Small intestine (tissue), 16 donors: ENCODE results near the gene DDIT4. TPM values are rescaled to one million over a fixed set of nuclear protein-coding genes. Genes with fewer than 3 reads are reported as not detected.
"Not testable (repeated sequence)": the region's sequence is repeated elsewhere in the genome, so short reads cannot be mapped to it uniquely, and the experiment has no call there.

Experiments
- DNase-seq, 2 donors: peaks; one replicate each; pipeline versions ENCODE4 v3.0.0 to v3.0.0-alpha.2; 2013
- FAIRE-seq: peaks from 2 replicates; lab custom pipeline; 2012; peaks lifted over from hg19 to GRCh38; lab: Jason Lieb, UNC
- H3K27ac ChIP-seq, 3 donors: one replicate each; pipeline ENCODE4 v1.5.1; 2013; ENCODE audit warnings: low read length in 2 of 3, mild to moderate bottlenecking in 2 of 3, control low read depth in 1 of 3, inconsistent platforms in 1 of 3, low read depth in 1 of 3, moderate library complexity in 1 of 3
- H3K27me3 ChIP-seq, 3 donors: one replicate each; pipeline ENCODE4 v1.6.1; 2013; ENCODE audit warnings: low read length in 3 of 3, inconsistent platforms in 1 of 3; ENCODE audit not compliant: control insufficient read depth in 3 of 3, insufficient read depth in 3 of 3
- H3K36me3 ChIP-seq, 3 donors: one replicate each; pipeline ENCODE4 v1.6.1; 2013; ENCODE audit warnings: low read length in 3 of 3, inconsistent platforms in 1 of 3, low read depth in 1 of 3, mild to moderate bottlenecking in 1 of 3, moderate library complexity in 1 of 3; ENCODE audit not compliant: control insufficient read depth in 3 of 3, insufficient read depth in 2 of 3
- H3K4me1 ChIP-seq, 3 donors: one replicate each; pipeline ENCODE4 v1.6.1; 2013; ENCODE audit warnings: low read length in 2 of 3, inconsistent platforms in 1 of 3, low read depth in 1 of 3, mild to moderate bottlenecking in 1 of 3, moderate library complexity in 1 of 3; ENCODE audit not compliant: control insufficient read depth in 3 of 3, insufficient read depth in 2 of 3
- H3K4me3 ChIP-seq, 3 donors: one replicate each; pipeline ENCODE4 v1.5.1; 2013; ENCODE audit warnings: low read length in 3 of 3, control low read depth in 1 of 3, inconsistent platforms in 1 of 3, low read depth in 1 of 3, mild to moderate bottlenecking in 1 of 3, moderate library complexity in 1 of 3
- H3K9me3 ChIP-seq, 2 donors: one replicate each; pipeline ENCODE4 v1.6.1; 2013; ENCODE audit warnings: low read depth in 1 of 2, low read length in 1 of 2; ENCODE audit not compliant: control insufficient read depth in 2 of 2, insufficient read depth in 1 of 2
- WGBS, 3 donors: extraction: QIAGEN DNeasy Blood & Tissue Kit; methylation state at CpG; one replicate each; pipeline ENCODE4 v1.1.7; 2013; 5-methylcytosine and 5-hydroxymethylcytosine counted together
- long read RNA-seq, 10 donors: transcript quantifications; one replicate each; lab custom pipeline, GENCODE V29; 2026
- polyA plus RNA-seq, 4 donors: library from polyadenylated mRNA; stranded (reverse) in 3 of 4; unstranded in 1 of 4; fragments of 200-250 nt in 3 of 4; fragments of 120-200 nt in 1 of 4; gene quantifications; one replicate each; pipeline versions ENCODE4 v1.2.1 to v1.2.3, GENCODE V29; 2013
- donor health status: healthy with polysubstance abuse.
- donor health status: control.
- donor health status: control.
- donor health status: Bipolar disorder and iron deficiency.
- donor health status: healthy.

The DDIT4 gene, protein sequence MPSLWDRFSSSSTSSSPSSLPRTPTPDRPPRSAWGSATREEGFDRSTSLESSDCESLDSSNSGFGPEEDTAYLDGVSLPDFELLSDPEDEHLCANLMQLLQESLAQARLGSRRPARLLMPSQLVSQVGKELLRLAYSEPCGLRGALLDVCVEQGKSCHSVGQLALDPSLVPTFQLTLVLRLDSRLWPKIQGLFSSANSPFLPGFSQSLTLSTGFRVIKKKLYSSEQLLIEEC
- polyA plus RNA-seq, result 100 to 1,000 TPM in 1 of 4 donors, 10 to 100 TPM in 3; 34.4 to 330 (median 41.6) TPM
- long read RNA-seq, donor 1, transcript DDIT4-203 (2 exons, 753 nt), result minor isoform, 7 of 67 reads
- long read RNA-seq, donor 1, transcript DDIT4-201 (3 exons, 1,748 nt), result major isoform, 56 of 67 reads
- long read RNA-seq, donor 1, partial matches to known transcripts, result 0 of 67 reads
- long read RNA-seq, donor 1, other reads (novel, unspliced or antisense), result 0 of 67 reads
- long read RNA-seq, donor 2, transcript DDIT4-201 (3 exons, 1,748 nt), result major isoform, 13 of 16 reads
- long read RNA-seq, donor 2, partial matches to known transcripts, result 0 of 16 reads
- long read RNA-seq, donor 2, other reads (novel, unspliced or antisense), result 0 of 16 reads
- long read RNA-seq, donor 3, transcript DDIT4-201 (3 exons, 1,748 nt), result major isoform, 17 of 19 reads
- long read RNA-seq, donor 3, partial matches to known transcripts, result 0 of 19 reads
- long read RNA-seq, donor 3, other reads (novel, unspliced or antisense), result 0 of 19 reads
- long read RNA-seq, donor 4, partial matches to known transcripts, result 0 of 2 reads
- long read RNA-seq, donor 4, other reads (novel, unspliced or antisense), result 0 of 2 reads
- long read RNA-seq, donor 5, transcript DDIT4-201 (3 exons, 1,748 nt), result major isoform, 8 of 17 reads
- long read RNA-seq, donor 5, partial matches to known transcripts, result 9 of 17 reads
- long read RNA-seq, donor 5, other reads (novel, unspliced or antisense), result 0 of 17 reads
- long read RNA-seq, donor 6, transcript DDIT4-201 (3 exons, 1,748 nt), result major isoform, 24 of 27 reads
- long read RNA-seq, donor 6, partial matches to known transcripts, result 0 of 27 reads
- long read RNA-seq, donor 6, other reads (novel, unspliced or antisense), result 0 of 27 reads
- long read RNA-seq, donor 7, result 0 reads
- long read RNA-seq, donor 8, partial matches to known transcripts, result 0 of 3 reads
- long read RNA-seq, donor 8, other reads (novel, unspliced or antisense), result 0 of 3 reads
- long read RNA-seq, donor 9, partial matches to known transcripts, result 0 of 5 reads
- long read RNA-seq, donor 9, other reads (novel, unspliced or antisense), result 0 of 5 reads
- long read RNA-seq, donor 10, transcript DDIT4-201 (3 exons, 1,748 nt), result major isoform, 21 of 23 reads
- long read RNA-seq, donor 10, partial matches to known transcripts, result 0 of 23 reads
- long read RNA-seq, donor 10, other reads (novel, unspliced or antisense), result 0 of 23 reads

GRCh38 chr10:72273410-72274212 is at the start of gene DDIT4:
DDIT4 (plus strand) TSS chr10:72273924; CDS start chr10:72274217, 293 bp downstream.
- Histone ChIP-seq H3K4me1 (peaks cover 2 to 48% (median 5%) of the 10 kb centered on the region in 3 donors), H3K9me3 (no peaks in the 10 kb centered on the region), H3K27me3 (no peaks in the 10 kb centered on the region), H3K36me3 (peaks cover 0 to 24% (median 6%) of the 10 kb centered on the region in 3 donors), H3K27ac (peak within 1 kb of the TSS; percentile 93 to 99 (median 95)), H3K4me3 (peak within 1 kb of the TSS; percentile 84 to 98 (median 91))
- peak; percentile 99 to 100 for DNase-seq
- 0 to 1% (median 1%) methylated on average over 59 to 67 of the region's 67 CpGs for WGBS, 3 donors
- no peak for FAIRE-seq

GRCh38 chr10:72224191-72224590 is 49.5 kb upstream of the DDIT4 start:
- not testable (repeated sequence) for H3K9me3 ChIP-seq, H3K4me1 ChIP-seq, H3K4me3 ChIP-seq, DNase-seq, FAIRE-seq, H3K27ac ChIP-seq, H3K27me3 ChIP-seq
- peaks cover 0 to 38% (median 0%) of the 10 kb centered on the region in 3 donors for H3K36me3 ChIP-seq
- WGBS, 3 donors, result 91 to 95% (median 93%) methylated on average over 6 of the region's 6 CpGs

DNA sequence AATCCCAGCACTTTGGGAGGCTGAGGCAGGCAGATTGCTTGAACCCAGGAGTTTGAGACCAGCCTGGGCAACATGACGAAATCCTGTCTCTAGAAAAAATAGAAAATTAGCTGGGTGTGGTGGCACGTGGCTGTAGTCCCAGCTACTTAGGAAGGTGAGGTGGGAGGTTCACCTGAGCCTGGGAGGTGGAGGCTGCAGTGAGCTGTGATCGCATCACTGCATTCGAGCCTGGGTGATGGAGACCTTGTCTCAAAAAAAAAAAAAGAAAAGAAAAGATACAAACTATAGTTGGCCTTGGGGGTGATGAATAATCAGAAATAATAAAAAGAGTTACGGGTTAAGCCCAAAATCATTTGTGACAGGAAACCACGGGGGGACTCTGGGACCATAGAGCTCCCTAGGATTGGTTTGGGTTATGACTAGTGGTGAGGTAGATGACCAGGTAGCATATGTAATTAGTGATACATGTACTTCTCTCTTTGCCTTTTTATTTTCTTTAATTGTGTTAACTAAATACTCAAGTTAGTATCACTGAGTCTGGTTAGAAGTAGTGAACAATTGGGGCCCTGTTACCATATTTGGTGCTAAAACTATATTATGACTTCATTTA is 47.2 kb upstream of the DDIT4 start:
- H3K36me3 ChIP-seq, result peaks cover 2 to 34% (median 2%) of the 10 kb centered on the region in 3 donors
- DNase-seq (no peak), FAIRE-seq (no peak)
- H3K27ac ChIP-seq, result no peak overlapping the region
- 64 to 79% (median 72%) methylated on average over 6 of the region's 6 CpGs for WGBS, 3 donors
- no peaks in the 10 kb centered on the region for H3K9me3 ChIP-seq
- no peaks in the 10 kb centered on the region for H3K4me1 ChIP-seq
- no peaks in the 10 kb centered on the region for H3K27me3 ChIP-seq
- no peak overlapping the region for H3K4me3 ChIP-seq

GRCh38 chr10:72227826-72228225 is 45.9 kb upstream of the DDIT4 start:
- WGBS, 3 donors, result 81 to 88% (median 81%) methylated on average over 6 of the region's 6 CpGs
- H3K4me1 ChIP-seq, result no peaks in the 10 kb centered on the region
- H3K9me3 ChIP-seq, result no peaks in the 10 kb centered on the region
- peaks cover 2 to 35% (median 3%) of the 10 kb centered on the region in 3 donors for H3K36me3 ChIP-seq
- DNase-seq (no peak), FAIRE-seq (no peak)
- no peaks in the 10 kb centered on the region for H3K27me3 ChIP-seq
- H3K27ac ChIP-seq, result peak overlapping the region in 1 of 3 donors; percentile 36
- no peak overlapping the region for H3K4me3 ChIP-seq

- Histone ChIP-seq H3K9me3 (no peaks in the 10 kb centered on the region), H3K27me3 (no peaks in the 10 kb centered on the region), H3K27ac (peak overlapping the region in 1 of 3 donors; percentile 36), H3K4me3 (no peak overlapping the region), H3K4me1 (no peaks in the 10 kb centered on the region), H3K36me3 (peaks cover 2 to 38% (median 5%) of the 10 kb centered on the region in 3 donors)
- WGBS, 3 donors, result 25 to 52% (median 27%) methylated on average over 2 of the region's 2 CpGs
- DNase-seq (no peak), FAIRE-seq (no peak)
Measured at GRCh38 chr10:72228318-72228751, 45.4 kb upstream of the DDIT4 start.

GRCh38 chr10:72229261-72230251 is 44.2 kb upstream of the DDIT4 start:
- Histone ChIP-seq H3K4me1 (no peaks in the 10 kb centered on the region), H3K36me3 (peaks cover 2 to 41% (median 5%) of the 10 kb centered on the region in 3 donors), H3K27me3 (no peaks in the 10 kb centered on the region), H3K9me3 (no peaks in the 10 kb centered on the region), H3K4me3 (no peak overlapping the region), H3K27ac (peak overlapping the region in 1 of 3 donors; percentile 63)
- FAIRE-seq, result no peak
- 74 to 79% (median 77%) methylated on average over 8 of the region's 8 CpGs for WGBS, 3 donors
- no peak for DNase-seq
